LNCaP clone FGC (cell line): ENCODE results near the gene S1PR4.

Experiments
- DNase-seq: peaks from one replicate; pipeline ENCODE4 v3.0.0-alpha.2; 2011; ENCODE audit warnings: low read depth
- H3K4me3 ChIP-seq: 2 replicates; pipeline ENCODE4 v1.5.1; 2011; ENCODE audit warnings: mild to moderate bottlenecking, low read depth, low read length, control low read depth
- TF ChIP-seq, protein P1 (sequence below): IDR thresholded peaks from 2 replicates; pipeline ENCODE4 v1.5.1; 2012; ENCODE audit warnings: mild to moderate bottlenecking; ENCODE audit not compliant: control insufficient read depth, insufficient read depth; ENCODE audit errors: extremely low read depth

Gene S1PR4

DNA sequence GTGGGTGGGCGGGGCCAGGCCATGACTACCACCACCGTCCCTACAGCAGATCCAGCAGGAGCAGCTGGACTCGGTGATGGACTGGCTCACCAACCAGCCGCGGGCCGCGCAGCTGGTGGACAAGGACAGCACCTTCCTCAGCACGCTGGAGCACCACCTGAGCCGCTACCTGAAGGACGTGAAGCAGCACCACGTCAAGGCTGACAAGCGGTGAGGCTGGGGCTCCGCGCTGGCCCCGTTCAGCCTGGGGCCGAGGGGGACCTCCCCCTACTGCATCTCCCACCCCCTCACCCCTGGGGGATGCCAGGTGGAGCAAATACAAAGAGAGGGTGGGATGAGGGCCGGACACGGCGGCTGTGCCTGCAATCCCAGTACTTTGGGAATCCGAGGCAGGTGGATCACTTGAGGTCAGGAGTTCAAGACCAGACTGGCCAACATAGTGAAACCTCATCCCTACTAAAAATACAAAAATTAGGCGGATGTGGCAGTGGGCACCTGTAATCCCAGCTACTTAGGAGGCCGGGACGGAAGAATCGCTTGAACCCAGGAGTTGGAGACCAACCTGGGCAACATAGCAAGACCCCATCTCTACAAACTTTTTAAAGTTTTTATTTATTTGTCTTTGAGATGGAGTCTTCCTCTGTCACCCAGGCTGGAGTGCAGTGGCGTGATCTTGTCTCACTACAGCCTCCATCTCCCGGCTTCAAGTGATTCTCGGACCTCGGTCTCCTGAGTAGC lies 27.8 kb downstream of the S1PR4 start:
- no peak for DNase-seq
- no peak overlapping the region for H3K4me3 ChIP-seq
- TF ChIP-seq, protein P1, sequence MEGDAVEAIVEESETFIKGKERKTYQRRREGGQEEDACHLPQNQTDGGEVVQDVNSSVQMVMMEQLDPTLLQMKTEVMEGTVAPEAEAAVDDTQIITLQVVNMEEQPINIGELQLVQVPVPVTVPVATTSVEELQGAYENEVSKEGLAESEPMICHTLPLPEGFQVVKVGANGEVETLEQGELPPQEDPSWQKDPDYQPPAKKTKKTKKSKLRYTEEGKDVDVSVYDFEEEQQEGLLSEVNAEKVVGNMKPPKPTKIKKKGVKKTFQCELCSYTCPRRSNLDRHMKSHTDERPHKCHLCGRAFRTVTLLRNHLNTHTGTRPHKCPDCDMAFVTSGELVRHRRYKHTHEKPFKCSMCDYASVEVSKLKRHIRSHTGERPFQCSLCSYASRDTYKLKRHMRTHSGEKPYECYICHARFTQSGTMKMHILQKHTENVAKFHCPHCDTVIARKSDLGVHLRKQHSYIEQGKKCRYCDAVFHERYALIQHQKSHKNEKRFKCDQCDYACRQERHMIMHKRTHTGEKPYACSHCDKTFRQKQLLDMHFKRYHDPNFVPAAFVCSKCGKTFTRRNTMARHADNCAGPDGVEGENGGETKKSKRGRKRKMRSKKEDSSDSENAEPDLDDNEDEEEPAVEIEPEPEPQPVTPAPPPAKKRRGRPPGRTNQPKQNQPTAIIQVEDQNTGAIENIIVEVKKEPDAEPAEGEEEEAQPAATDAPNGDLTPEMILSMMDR = no peak

DNA sequence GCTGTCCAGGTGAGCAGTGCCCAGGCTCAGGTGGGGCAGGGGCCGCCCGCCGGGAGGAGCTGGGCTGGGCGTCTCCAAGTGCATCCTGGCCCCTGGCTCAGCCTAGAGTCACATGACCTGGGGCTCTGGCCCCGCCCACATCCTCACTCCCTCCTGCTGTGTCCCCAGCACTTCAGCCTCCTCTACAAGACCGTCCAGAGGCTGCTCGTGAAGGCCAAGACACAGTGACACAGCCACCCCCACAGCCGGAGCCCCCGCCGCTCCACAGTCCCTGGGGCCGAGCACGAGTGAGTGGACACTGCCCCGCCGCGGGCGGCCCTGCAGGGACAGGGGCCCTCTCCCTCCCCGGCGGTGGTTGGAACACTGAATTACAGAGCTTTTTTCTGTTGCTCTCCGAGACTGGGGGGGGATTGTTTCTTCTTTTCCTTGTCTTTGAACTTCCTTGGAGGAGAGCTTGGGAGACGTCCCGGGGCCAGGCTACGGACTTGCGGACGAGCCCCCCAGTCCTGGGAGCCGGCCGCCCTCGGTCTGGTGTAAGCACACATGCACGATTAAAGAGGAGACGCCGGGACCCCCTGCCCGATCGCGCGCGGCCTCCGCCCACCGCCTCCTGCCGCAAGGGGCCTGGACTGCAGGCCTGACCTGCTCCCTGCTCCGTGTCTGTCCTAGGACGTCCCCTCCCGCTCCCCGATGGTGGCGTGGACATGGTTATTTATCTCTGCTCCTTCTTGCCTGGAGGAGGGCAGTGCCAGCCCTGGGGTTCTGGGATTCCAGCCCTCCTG lies 29.1 kb downstream of the S1PR4 start:
- no peak overlapping the region for H3K4me3 ChIP-seq
- TF ChIP-seq, protein P1 = no peak
- no peak for DNase-seq

DNA sequence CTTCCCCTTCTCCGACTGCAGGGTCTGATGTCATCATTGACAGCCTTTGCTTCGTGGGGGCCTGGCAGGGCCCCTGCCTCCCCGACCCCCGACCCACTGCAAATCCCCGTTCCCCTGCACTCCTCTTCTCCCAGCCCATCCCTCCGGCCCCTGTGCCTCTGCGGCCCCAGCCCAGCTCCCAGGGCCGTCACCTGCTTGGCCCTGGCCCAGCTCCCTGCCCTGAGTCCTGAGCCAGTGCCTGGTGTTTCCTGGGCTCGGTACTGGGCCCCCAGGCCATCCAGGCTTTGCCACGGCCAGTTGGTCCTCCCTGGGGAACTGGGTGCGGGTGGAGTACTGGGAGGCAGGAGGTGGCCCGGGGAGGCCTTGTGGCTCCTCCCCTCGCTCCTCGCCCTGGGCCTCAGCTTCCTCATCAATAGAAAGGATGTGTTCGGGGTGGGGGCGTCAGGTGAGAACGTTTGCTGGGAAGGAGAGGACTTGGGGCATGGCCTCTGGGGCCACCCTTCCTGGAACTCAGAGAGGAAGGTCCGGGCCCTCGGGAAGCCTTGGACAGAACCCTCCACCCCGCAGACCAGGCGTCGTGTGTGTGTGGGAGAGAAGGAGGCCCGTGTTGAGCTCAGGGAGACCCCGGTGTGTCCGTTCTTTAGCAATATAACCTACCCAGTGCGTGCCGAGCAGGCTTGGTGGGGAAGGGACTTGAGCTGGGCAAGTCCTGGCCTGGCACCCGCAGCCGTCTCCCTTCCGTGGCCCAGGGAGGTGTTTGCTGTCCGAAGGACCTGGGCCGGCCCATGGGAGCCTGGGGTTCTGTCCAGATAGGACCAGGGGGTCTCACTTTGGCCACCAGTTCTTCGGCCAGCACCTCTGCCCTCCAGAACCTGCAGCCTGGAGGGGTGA lies 30.0 kb downstream of the S1PR4 start:
- DNase-seq = no peak
- H3K4me3 ChIP-seq = no peak overlapping the region
- TF ChIP-seq, protein P1 = no peak

DNA sequence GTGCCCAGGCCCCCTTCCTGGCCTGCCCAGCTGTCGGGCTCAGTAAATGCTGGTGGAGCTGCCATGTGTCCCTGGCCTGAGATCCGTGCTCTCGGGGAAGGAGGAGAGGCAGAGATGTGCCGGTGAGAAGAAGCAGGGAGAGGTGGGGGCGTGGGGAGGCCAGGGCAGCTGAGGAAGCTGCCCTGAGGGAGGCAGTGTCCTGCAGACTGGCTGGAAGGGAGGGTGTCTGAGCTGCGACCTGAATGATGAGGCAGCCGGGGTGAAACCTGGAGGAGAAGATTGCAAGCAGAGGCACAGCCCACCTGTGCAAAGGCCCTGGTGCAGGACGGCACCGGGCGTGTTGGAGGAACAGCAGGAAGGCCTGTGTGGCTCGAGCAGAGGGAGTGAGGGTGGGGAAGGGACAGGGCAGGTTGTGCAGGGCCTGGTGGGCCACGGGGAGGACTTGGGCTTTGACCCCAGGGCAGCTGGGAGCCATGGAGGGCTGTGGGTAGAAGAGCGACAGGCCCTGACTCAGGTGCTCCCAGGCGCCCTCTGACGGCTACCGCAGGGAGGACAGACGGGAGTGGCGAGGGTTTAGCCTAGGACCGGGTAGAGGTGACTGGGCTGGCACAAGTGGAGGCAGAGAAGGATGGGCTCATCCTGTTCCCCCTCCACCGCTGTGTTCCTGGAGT lies 31.9 kb downstream of the S1PR4 start:
- H3K4me3 ChIP-seq = no peak overlapping the region
- no peak for DNase-seq
- TF ChIP-seq, protein P1 = peak; percentile 74

DNA sequence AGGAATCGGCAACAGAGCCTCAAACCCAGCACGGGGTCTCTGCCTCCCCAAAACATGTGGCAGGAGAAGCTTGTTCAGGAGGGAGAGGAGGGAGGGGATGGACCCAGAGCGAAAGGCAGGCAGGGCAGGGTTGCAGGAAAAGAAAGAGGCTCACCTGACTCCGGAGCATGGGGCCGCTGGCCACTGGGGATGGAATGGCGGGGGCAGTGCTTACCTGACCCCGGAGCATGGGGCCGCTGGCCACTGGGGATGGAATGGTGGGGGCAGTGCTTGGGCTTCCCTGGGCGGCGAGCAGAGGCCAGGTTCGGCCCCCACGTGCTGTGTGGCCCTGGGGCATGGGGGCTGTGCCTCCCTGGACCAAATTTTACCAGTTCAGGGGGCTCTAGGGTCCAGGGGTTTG lies 32.6 kb downstream of the S1PR4 start:
- no peak overlapping the region for H3K4me3 ChIP-seq
- TF ChIP-seq, protein P1 = no peak
- no peak for DNase-seq

DNA sequence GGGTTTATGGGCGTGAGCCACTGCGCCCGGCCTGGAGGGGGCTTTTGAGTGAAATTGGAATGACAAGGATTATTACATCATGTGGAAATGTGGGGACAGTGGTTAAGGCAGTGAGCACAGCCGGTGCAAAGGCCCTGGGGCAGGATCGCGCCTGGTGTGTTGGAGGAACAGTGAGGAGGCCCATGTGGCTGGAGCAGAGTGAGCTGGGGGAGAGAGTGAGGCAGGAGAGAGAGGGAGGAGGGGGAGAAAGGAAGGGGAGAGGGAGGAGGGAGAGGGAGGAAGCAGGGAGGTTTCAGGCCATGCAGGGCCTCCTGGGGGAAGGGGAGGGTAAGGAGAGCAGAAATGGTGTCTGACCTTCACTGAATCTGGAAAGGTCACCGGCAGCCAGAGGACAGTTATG lies 34.6 kb downstream of the S1PR4 start:
- TF ChIP-seq, protein P1 = no peak
- DNase-seq = no peak
- H3K4me3 ChIP-seq = no peak overlapping the region
